Measurements from ENCODE around the gene ZMIZ2. TPM values are rescaled to one million over a fixed set of nuclear protein-coding genes. Genes with fewer than 3 reads are reported as not detected.
A peak's percentile ranks its signal among the peaks of the same experiment; 100 is the strongest.

ZMIZ2 gene
- total RNA-seq, 1 experiment from 2014 or later = 142 TPM

- no peak overlapping the region for H3K4me2 ChIP-seq
- H3K27me3 ChIP-seq (ENCODE audit: insufficient read depth, low read depth) = no peaks in the 10 kb centered on the region
- H3K27ac ChIP-seq = no peak overlapping the region
- no peak for TF ChIP-seq EZH2 (IDR thresholded peaks at IDR 0.05; ENCODE audit: low read depth)
- TF ChIP-seq, protein P1, sequence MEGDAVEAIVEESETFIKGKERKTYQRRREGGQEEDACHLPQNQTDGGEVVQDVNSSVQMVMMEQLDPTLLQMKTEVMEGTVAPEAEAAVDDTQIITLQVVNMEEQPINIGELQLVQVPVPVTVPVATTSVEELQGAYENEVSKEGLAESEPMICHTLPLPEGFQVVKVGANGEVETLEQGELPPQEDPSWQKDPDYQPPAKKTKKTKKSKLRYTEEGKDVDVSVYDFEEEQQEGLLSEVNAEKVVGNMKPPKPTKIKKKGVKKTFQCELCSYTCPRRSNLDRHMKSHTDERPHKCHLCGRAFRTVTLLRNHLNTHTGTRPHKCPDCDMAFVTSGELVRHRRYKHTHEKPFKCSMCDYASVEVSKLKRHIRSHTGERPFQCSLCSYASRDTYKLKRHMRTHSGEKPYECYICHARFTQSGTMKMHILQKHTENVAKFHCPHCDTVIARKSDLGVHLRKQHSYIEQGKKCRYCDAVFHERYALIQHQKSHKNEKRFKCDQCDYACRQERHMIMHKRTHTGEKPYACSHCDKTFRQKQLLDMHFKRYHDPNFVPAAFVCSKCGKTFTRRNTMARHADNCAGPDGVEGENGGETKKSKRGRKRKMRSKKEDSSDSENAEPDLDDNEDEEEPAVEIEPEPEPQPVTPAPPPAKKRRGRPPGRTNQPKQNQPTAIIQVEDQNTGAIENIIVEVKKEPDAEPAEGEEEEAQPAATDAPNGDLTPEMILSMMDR (conservative IDR thresholded peaks at IDR 0.05) = no peak
- no peaks in the 10 kb centered on the region for H3K9me2 ChIP-seq (ENCODE audit: insufficient read depth)
- peaks cover 9% of the 10 kb centered on the region for H3K4me1 ChIP-seq (replicated peaks; ENCODE audit: insufficient read depth)
- BruUV-seq (replicated peaks) = no TSS peak
- peak; percentile 79 to 88 for DNase-seq
- CTCF ChIA-PET = no interaction called here
- H3K79me2 ChIP-seq (ENCODE audit: low read depth) = no peaks in the 10 kb centered on the region
- POLR2A ChIA-PET (ENCODE audit: unreplicated experiment) = interaction anchor here (0.7 to 0.9 kb wide), 2 partner anchors 16 to 126 kb away, joined by 3 to 5 read pairs; no protein-coding TSS in a partner anchor
- intact Hi-C loops (cut with micrococcal nuclease; ENCODE audit: unreplicated experiment) = loop anchor here (1.0 to 2.0 kb wide), 3 partner anchors 32 to 177 kb away; partner anchors contain the start of gene H2AZ2
- no peak overlapping the region for H2AFZ ChIP-seq
- H3K4me3 ChIP-seq = no peak overlapping the region
- no peaks in the 10 kb centered on the region for H3K9me3 ChIP-seq (ENCODE audit: insufficient read depth, low read depth)
- peaks cover 28% of the 10 kb centered on the region for H3F3A ChIP-seq (ENCODE audit: insufficient read depth, low read depth)
- 0 out of 2 replicates have a peak, but pooled peaks cover 14% of the 10 kb centered on the region for H3K36me3 ChIP-seq (ENCODE audit: low read depth)
- H4K20me1 ChIP-seq (ENCODE audit: insufficient read depth) = 0 out of 2 replicates have a peak, but pooled peaks cover 3% of the 10 kb centered on the region
Observed at GRCh38 chr7:44765579-44766415, 17.1 kb downstream of the ZMIZ2 start.

GRCh38 chr7:44766416-44766801 is 17.8 kb downstream of the ZMIZ2 start:
- Histone ChIP-seq H3K4me3 (no peak overlapping the region), H3K36me3 (ENCODE audit: low read depth) (0 out of 2 replicates have a peak, but pooled peaks cover 14% of the 10 kb centered on the region), H3F3A (ENCODE audit: insufficient read depth, low read depth) (peaks cover 27% of the 10 kb centered on the region), H3K27me3 (ENCODE audit: insufficient read depth, low read depth) (no peaks in the 10 kb centered on the region), H3K79me2 (ENCODE audit: low read depth) (no peaks in the 10 kb centered on the region), H3K9me2 (ENCODE audit: insufficient read depth) (no peaks in the 10 kb centered on the region), H2AFZ (no peak overlapping the region), H4K20me1 (ENCODE audit: insufficient read depth) (0 out of 2 replicates have a peak, but pooled peaks cover 3% of the 10 kb centered on the region), H3K27ac (no peak overlapping the region), H3K4me1 (replicated peaks; ENCODE audit: insufficient read depth) (peaks cover 9% of the 10 kb centered on the region), H3K4me2 (no peak overlapping the region), H3K9me3 (ENCODE audit: insufficient read depth, low read depth) (no peaks in the 10 kb centered on the region)
- no TSS peak for BruUV-seq (replicated peaks)
- DNase-seq = peak in 1 of 2 experiments; percentile 33
- ChIA-PET POLR2A (ENCODE audit: unreplicated experiment) (interaction anchor here (0.6 to 0.9 kb wide), 2 partner anchors 17 to 38 kb away, joined by 3 to 8 read pairs; no protein-coding TSS in a partner anchor), CTCF (no interaction called here)
- intact Hi-C loops (cut with micrococcal nuclease; ENCODE audit: unreplicated experiment) = no loop called here
- TF ChIP-seq, protein P1 (conservative IDR thresholded peaks at IDR 0.05) = no peak

- Histone ChIP-seq H3K36me3 (ENCODE audit: low read depth) (0 out of 2 replicates have a peak, but pooled peaks cover 14% of the 10 kb centered on the region), H3K79me2 (ENCODE audit: low read depth) (no peaks in the 10 kb centered on the region), H3K4me3 (no peak overlapping the region), H3K9me2 (ENCODE audit: insufficient read depth) (no peaks in the 10 kb centered on the region), H3K4me1 (replicated peaks; ENCODE audit: insufficient read depth) (peaks cover 9% of the 10 kb centered on the region), H2AFZ (no peak overlapping the region), H3K4me2 (no peak overlapping the region), H3K9me3 (ENCODE audit: insufficient read depth, low read depth) (no peaks in the 10 kb centered on the region), H3F3A (ENCODE audit: insufficient read depth, low read depth) (peaks cover 27% of the 10 kb centered on the region), H3K27me3 (ENCODE audit: insufficient read depth, low read depth) (no peaks in the 10 kb centered on the region), H4K20me1 (ENCODE audit: insufficient read depth) (0 out of 2 replicates have a peak, but pooled peaks cover 3% of the 10 kb centered on the region), H3K27ac (no peak overlapping the region)
- CTCF ChIA-PET = no interaction called here
- TSS peak; percentile 16 for BruUV-seq (replicated peaks)
- intact Hi-C loops (cut with micrococcal nuclease; ENCODE audit: unreplicated experiment) = no loop called here
- POLR2A ChIA-PET (ENCODE audit: unreplicated experiment) = interaction anchor here (0.6 to 0.9 kb wide), 3 partner anchors 18 to 37 kb away, joined by 3 to 8 read pairs (median 3); no protein-coding TSS in a partner anchor
- peak in 1 of 2 experiments; percentile 26 for DNase-seq
- TF ChIP-seq, protein P1 (conservative IDR thresholded peaks at IDR 0.05) = no peak
Observed at GRCh38 chr7:44767134-44767911, 18.7 kb downstream of the ZMIZ2 start.
